GM23248 (cell line): ENCODE results near the gene ANKK1.

Experiments
- EZH2 ChIP-seq: fragments of 200-600 bp; sonication (generic); IDR thresholded peaks from 2 replicates; pipeline ENCODE4 v1.6.1; 2018; ENCODE audit warnings: antibody characterized with exemption, mild to moderate bottlenecking; ENCODE audit not compliant: insufficient read depth, poor library complexity, severe bottlenecking
- EZH2phosphoT487 ChIP-seq: fragments of 200-600 bp; sonication (generic); IDR thresholded peaks from 2 replicates; pipeline ENCODE4 v1.6.1; 2018; ENCODE audit warnings: antibody characterized with exemption, moderate library complexity, mild to moderate bottlenecking, low read depth; ENCODE audit not compliant: insufficient read depth

DNA sequence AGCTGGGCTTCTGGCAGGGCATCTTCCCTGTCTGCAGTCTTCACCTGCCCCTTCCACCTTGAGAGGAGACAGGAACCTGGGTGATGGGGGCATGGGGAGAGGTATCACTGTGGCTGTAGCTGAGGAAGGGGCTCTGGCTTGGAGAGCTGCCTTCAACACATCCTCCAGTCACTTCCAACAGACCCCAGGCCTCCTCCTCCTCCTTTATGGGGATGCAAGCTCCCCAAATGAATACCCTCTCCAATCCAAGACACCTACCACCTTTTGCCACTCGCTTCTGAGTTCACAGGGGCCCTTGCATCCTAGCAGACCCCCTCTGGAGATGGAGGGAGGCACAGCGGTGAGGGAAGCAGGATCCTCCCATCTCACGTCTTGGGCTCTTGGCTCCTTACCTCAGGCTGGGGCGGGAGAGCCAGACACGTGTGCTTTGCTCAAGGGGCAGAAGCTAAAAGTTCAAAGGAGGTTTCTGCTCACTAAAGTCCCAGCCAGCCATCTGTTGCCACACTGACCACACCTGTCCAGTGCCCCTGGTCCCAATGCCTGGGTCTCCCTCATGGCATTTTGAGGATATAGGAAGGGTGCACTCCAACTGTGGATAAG, 13.2 kb downstream of the ANKK1 start:
- TF ChIP-seq EZH2phosphoT487 (no peak), EZH2 (no peak)
